Left ventricle myocardium inferior (tissue), 1 donor: Measurements from ENCODE around the gene ABHD14A. TPM values are rescaled to one million over a fixed set of nuclear protein-coding genes. Genes with fewer than 3 reads are reported as not detected.

ENCODE experiments used
- DNase-seq: peaks from one replicate; pipeline ENCODE4 v3.0.0-alpha.2; 2020
- H3K27ac ChIP-seq: fragments of 200-600 bp; replicated peaks from 2 replicates; pipeline ENCODE4 v1.8.0; 2021
- H3K27me3 ChIP-seq: fragments of 200-600 bp; 2 replicates; pipeline ENCODE4 v1.8.0; 2021; ENCODE audit warnings: low read depth
- H3K36me3 ChIP-seq: fragments of 200-600 bp; 2 replicates; pipeline ENCODE4 v1.8.0; 2021
- H3K4me1 ChIP-seq: fragments of 200-600 bp; 2 replicates; pipeline ENCODE4 v1.8.0; 2021
- H3K4me3 ChIP-seq: fragments of 200-600 bp; 2 replicates; pipeline ENCODE4 v1.8.0; 2021; ENCODE audit warnings: mild to moderate bottlenecking, moderate library complexity
- H3K9me3 ChIP-seq: fragments of 200-600 bp; replicated peaks from 2 replicates; pipeline ENCODE4 v1.8.0; 2021
- CTCF ChIP-seq: fragments of 200-600 bp; IDR thresholded peaks from 2 replicates; pipeline ENCODE4 v1.8.0; 2021; ENCODE audit warnings: antibody characterized with exemption, mild to moderate bottlenecking, borderline replicate concordance
- intact Hi-C: fragments of 100-400 bp; cut with micrococcal nuclease; formaldehyde crosslinking; loops from one replicate; pipeline ENCODE4 v1.11.0; 2022
- total RNA-seq: library from RNA; stranded (reverse); fragmentation: NEBNext Ultra II Directional; extraction: Animal tissue kit (Norgen Biotek cat#: 25700); gene quantifications from one replicate; pipeline ENCODE4 v1.2.1, GENCODE V29; 2021
- donor health status: DM: no; HTN: yes; CAD: no; lungs with severe emphysema.

ABHD14A gene
- total RNA-seq, 1 donor from 2014 or later = 25.8 TPM

GRCh38 chr3:51950899-51951298, 24.0 kb upstream of the ABHD14A start:
- H3K36me3 ChIP-seq = peaks cover 21% of the 10 kb centered on the region
- no peak overlapping the region for H3K4me3 ChIP-seq
- DNase-seq = no peak
- TF ChIP-seq CTCF = no peak
- H3K27me3 ChIP-seq = no peaks in the 10 kb centered on the region
- H3K4me1 ChIP-seq = peaks cover 10% of the 10 kb centered on the region
- intact Hi-C loops = no loop called here
- no peak overlapping the region for H3K27ac ChIP-seq
- no peaks in the 10 kb centered on the region for H3K9me3 ChIP-seq

- intact Hi-C loops = no loop called here
- peaks cover 20% of the 10 kb centered on the region for H3K36me3 ChIP-seq
- DNase-seq = no peak
Measured at GRCh38 chr3:51953445-51953844, 21.4 kb upstream of the ABHD14A start.

GRCh38 chr3:51954105-51954504, 20.8 kb upstream of the ABHD14A start:
- H3K9me3 ChIP-seq = no peaks in the 10 kb centered on the region
- H3K27ac ChIP-seq = no peak overlapping the region
- no peak for DNase-seq
- no peaks in the 10 kb centered on the region for H3K27me3 ChIP-seq
- H3K36me3 ChIP-seq = peaks cover 23% of the 10 kb centered on the region
- H3K4me3 ChIP-seq = no peak overlapping the region
- no peak for TF ChIP-seq CTCF
- intact Hi-C loops = no loop called here
- peaks cover 19% of the 10 kb centered on the region for H3K4me1 ChIP-seq

More at GRCh38 chr3:51953445-51953844, 21.4 kb upstream of the ABHD14A start:
- no peak for TF ChIP-seq CTCF
- H3K27me3 ChIP-seq = no peaks in the 10 kb centered on the region
- H3K9me3 ChIP-seq = no peaks in the 10 kb centered on the region
- no peak overlapping the region for H3K4me3 ChIP-seq
- H3K4me1 ChIP-seq = peaks cover 19% of the 10 kb centered on the region
- H3K27ac ChIP-seq = no peak overlapping the region

GRCh38 chr3:51954713-51955112, 20.2 kb upstream of the ABHD14A start:
- intact Hi-C loops = no loop called here
- DNase-seq = no peak
- no peaks in the 10 kb centered on the region for H3K27me3 ChIP-seq
- H3K27ac ChIP-seq = no peak overlapping the region
- no peak overlapping the region for H3K4me3 ChIP-seq
- H3K4me1 ChIP-seq = peaks cover 19% of the 10 kb centered on the region
- H3K9me3 ChIP-seq = no peaks in the 10 kb centered on the region
- H3K36me3 ChIP-seq = peaks cover 26% of the 10 kb centered on the region
- TF ChIP-seq CTCF = no peak

GRCh38 chr3:51955175-51955892, 19.5 kb upstream of the ABHD14A start, which contains the start of gene GPR62:
Gene GPR62, plus strand, starts transcription at chr3:51955381. Its CDS starts 272 bp downstream, at chr3:51955653.
- intact Hi-C loops = no loop called here

More at GRCh38 chr3:51955175-51955892, 19.5 kb upstream of the ABHD14A start, which contains the start of gene GPR62:
- H3K4me3 ChIP-seq = peak within 1 kb of the TSS; percentile 65
- DNase-seq = no peak
- peak within 1 kb of the TSS; percentile 88 for H3K27ac ChIP-seq
- peaks cover 31% of the 10 kb centered on the region for H3K36me3 ChIP-seq
- H3K4me1 ChIP-seq = peaks cover 19% of the 10 kb centered on the region
- TF ChIP-seq CTCF = no peak
- no peaks in the 10 kb centered on the region for H3K9me3 ChIP-seq
- H3K27me3 ChIP-seq = no peaks in the 10 kb centered on the region
